ENCODE data around the gene RNASE8.
A peak's percentile ranks its signal among the peaks of the same experiment; 100 is the strongest.

DNA sequence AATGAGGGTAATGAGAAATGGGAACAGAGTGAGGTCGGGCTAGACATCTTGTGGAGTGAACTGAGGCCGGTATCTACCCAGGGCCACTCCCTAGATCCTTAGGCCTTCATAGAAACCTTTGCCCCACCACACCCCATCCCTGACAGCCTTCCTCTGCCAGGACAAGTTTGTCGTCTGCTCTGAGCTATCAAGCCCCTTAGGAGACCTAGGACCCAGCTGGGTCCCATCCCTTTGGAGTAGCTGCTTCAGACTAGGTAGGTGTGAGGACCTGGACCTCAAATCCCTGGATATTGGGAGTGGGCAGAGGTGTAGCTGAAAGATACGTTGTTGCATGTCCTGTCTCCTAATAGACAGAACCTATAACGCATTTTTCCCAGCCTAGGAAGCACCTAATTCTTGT is 43.3 kb downstream of the RNASE8 start, which contains the start of gene TMEM253:
- TF ChIP-seq, protein P1, sequence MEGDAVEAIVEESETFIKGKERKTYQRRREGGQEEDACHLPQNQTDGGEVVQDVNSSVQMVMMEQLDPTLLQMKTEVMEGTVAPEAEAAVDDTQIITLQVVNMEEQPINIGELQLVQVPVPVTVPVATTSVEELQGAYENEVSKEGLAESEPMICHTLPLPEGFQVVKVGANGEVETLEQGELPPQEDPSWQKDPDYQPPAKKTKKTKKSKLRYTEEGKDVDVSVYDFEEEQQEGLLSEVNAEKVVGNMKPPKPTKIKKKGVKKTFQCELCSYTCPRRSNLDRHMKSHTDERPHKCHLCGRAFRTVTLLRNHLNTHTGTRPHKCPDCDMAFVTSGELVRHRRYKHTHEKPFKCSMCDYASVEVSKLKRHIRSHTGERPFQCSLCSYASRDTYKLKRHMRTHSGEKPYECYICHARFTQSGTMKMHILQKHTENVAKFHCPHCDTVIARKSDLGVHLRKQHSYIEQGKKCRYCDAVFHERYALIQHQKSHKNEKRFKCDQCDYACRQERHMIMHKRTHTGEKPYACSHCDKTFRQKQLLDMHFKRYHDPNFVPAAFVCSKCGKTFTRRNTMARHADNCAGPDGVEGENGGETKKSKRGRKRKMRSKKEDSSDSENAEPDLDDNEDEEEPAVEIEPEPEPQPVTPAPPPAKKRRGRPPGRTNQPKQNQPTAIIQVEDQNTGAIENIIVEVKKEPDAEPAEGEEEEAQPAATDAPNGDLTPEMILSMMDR (IDR thresholded peaks at IDR 0.05): no peak
- TF ChIP-seq POLR2AphosphoS5 (IDR thresholded peaks at IDR 0.05): no peak
- peak in 1 of 2 donors; percentile 40 for TF ChIP-seq POLR2A (IDR thresholded peaks at IDR 0.05)

Measured in sigmoid colon (tissue), 4 donors.